ENCODE results near the gene GRAMD1A. TPM values are rescaled to one million over a fixed set of nuclear protein-coding genes. Genes with fewer than 3 reads are reported as not detected.

The GRAMD1A gene
- polyA plus RNA-seq, 1 of the 3 experiments (the other 2 are of a cell fraction): 81.9 TPM

DNA sequence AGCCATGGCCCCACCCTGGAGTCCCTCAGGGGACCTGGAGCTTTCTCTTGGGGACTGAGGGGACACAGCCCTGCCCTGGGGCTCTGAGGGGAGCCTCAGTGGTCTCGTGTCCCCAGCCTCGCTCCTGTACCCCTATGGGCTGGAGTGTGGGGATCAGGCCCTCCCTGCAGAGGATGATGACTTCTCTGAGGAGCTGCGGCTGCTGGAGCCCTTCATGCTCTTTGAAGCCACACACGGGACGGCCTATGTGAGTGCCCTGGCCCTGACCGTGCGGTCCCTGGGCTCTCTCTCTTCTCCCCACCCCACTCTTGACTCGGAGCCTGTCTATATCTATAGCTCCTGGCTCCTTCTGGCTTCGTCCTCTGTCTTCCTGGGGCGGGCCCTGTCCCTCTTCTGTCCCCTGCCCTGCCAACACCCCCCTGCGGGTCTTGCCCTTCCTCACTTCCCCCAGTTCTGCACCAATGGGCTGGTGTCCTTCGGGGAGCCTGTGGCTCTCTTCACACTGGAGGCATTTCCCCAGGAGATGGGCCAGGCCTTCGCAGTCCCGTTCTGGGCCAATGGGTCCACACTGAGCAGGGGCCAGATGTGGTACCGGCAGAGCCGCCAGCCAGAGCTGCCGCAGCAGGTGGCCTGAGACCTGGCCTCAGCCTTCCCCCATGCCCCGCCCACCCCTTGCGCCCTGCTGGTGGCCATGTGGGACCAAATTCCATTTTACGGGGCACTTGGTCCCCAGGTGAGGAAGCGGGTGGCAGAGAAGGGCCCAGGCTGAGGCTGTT is 74.5 kb downstream of the GRAMD1A start:
- Histone ChIP-seq H3K27me3 (ENCODE audit: insufficient read depth) (no peaks in the 10 kb centered on the region), H2AFZ (ENCODE audit: low read depth) (no peak overlapping the region), H3K4me2 (no peak overlapping the region), H3K36me3 (replicated peaks in 1 of 2; ENCODE audit: control insufficient read depth in 1 of 2, insufficient read depth in 2 of 2, low read length in 1 of 2) (no peaks in the 10 kb centered on the region), H3K9me3 (no peaks in the 10 kb centered on the region), H3K9me2 (no peaks in the 10 kb centered on the region), H3K4me3 (ENCODE audit: low read depth in 2 of 2, low read length in 1 of 2) (no peak overlapping the region), H3K4me1 (ENCODE audit: control insufficient read depth in 1 of 2, insufficient read depth in 2 of 2, low read depth in 1 of 2, low read length in 1 of 2) (no peaks in the 10 kb centered on the region), H3K9ac (no peak overlapping the region), H4K20me1 (ENCODE audit: insufficient read depth) (no peaks in the 10 kb centered on the region), H3K27ac (ENCODE audit: low read depth in 2 of 2, low read length in 1 of 2) (no peak overlapping the region), H3F3A (replicated peaks; ENCODE audit: insufficient read depth) (no peaks in the 10 kb centered on the region), H3K79me2 (ENCODE audit: insufficient read depth) (no peaks in the 10 kb centered on the region)
- WGBS (ENCODE audit: low lambda C conversion rate): 56% methylated on average over 19 of the region's 21 CpGs
- ChIA-PET CTCF (interaction anchor here (1.0 to 1.9 kb wide), 3 partner anchors 8 to 30 kb away, joined by 3 to 10 read pairs (median 5); no protein-coding TSS in a partner anchor), POLR2A (no interaction called here)
- no peak for TF ChIP-seq RFX5 (IDR thresholded peaks at IDR 0.05; ENCODE audit: low read length)
- TF ChIP-seq MEF2A (IDR thresholded peaks at IDR 0.05; ENCODE audit: borderline replicate concordance, low read depth): no peak
- TF ChIP-seq FOXM1 (IDR thresholded peaks at IDR 0.05; ENCODE audit: low read depth): no peak
- TF ChIP-seq EZH2phosphoT487 (IDR thresholded peaks at IDR 0.05; ENCODE audit: borderline replicate concordance, low read depth): no peak
- TF ChIP-seq FOSL2 (IDR thresholded peaks at IDR 0.05; ENCODE audit: borderline replicate concordance, low read depth): no peak
- no peak for TF ChIP-seq SMC3 (IDR thresholded peaks at IDR 0.05; ENCODE audit: low read depth, low read length)
- TF ChIP-seq TCF12 (IDR thresholded peaks at IDR 0.05): no peak
- no peak for TF ChIP-seq RAD21 (IDR thresholded peaks at IDR 0.05; ENCODE audit: low read length)
- no peak for TF ChIP-seq NFIC (IDR thresholded peaks at IDR 0.05; ENCODE audit: borderline replicate concordance)
- DNase-seq: no peak

- TF ChIP-seq CHD2 (IDR thresholded peaks at IDR 0.05; ENCODE audit: low read length, partially characterized antibody) (no peak), RCOR1 (IDR thresholded peaks at IDR 0.05; ENCODE audit: low read length) (no peak), FOXJ3 (CRISPR knock-in tag; IDR thresholded peaks at IDR 0.05) (no peak), YY1 (IDR thresholded peaks at IDR 0.05; ENCODE audit: low read depth) (no peak), ZBTB33 (IDR thresholded peaks at IDR 0.05; ENCODE audit: borderline replicate concordance, low read depth) (no peak), SIN3A (IDR thresholded peaks at IDR 0.05; ENCODE audit: borderline replicate concordance, low read depth, low read length) (no peak), ELF1 (IDR thresholded peaks at IDR 0.05) (no peak), TCF12 (IDR thresholded peaks at IDR 0.05) (no peak)
- TF ChIP-seq, protein P1, sequence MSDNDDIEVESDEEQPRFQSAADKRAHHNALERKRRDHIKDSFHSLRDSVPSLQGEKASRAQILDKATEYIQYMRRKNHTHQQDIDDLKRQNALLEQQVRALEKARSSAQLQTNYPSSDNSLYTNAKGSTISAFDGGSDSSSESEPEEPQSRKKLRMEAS (IDR thresholded peaks at IDR 0.05; ENCODE audit: low read depth): no peak
- Histone ChIP-seq H3K9ac (no peak overlapping the region), H3K4me3 (ENCODE audit: low read depth in 2 of 2, low read length in 1 of 2) (no peak overlapping the region), H3K4me1 (ENCODE audit: control insufficient read depth in 1 of 2, insufficient read depth in 2 of 2, low read depth in 1 of 2, low read length in 1 of 2) (no peaks in the 10 kb centered on the region), H3K9me2 (no peaks in the 10 kb centered on the region), H2AFZ (ENCODE audit: low read depth) (no peak overlapping the region), H3K27me3 (ENCODE audit: insufficient read depth) (no peaks in the 10 kb centered on the region), H3F3A (replicated peaks; ENCODE audit: insufficient read depth) (no peaks in the 10 kb centered on the region), H3K79me2 (ENCODE audit: insufficient read depth) (no peaks in the 10 kb centered on the region), H3K36me3 (replicated peaks in 1 of 2; ENCODE audit: control insufficient read depth in 1 of 2, insufficient read depth in 2 of 2, low read length in 1 of 2) (no peaks in the 10 kb centered on the region), H3K27ac (ENCODE audit: low read depth in 2 of 2, low read length in 1 of 2) (no peak overlapping the region), H3K9me3 (no peaks in the 10 kb centered on the region), H3K4me2 (no peak overlapping the region), H4K20me1 (ENCODE audit: insufficient read depth) (no peaks in the 10 kb centered on the region)
- WGBS (ENCODE audit: low lambda C conversion rate): 56% methylated on average over 17 of the region's 21 CpGs
- DNase-seq: no peak
- CTCF ChIA-PET: interaction anchor here (1.0 to 1.9 kb wide), 2 partner anchors 9 to 16 kb away, joined by 3 to 10 read pairs; no protein-coding TSS in a partner anchor
- POLR2A ChIA-PET: no interaction called here
Measured at GRCh38 chr19:35075202-35076025, 75.3 kb downstream of the GRAMD1A start.

Measured in SK-N-SH (cell line).